Measurements from ENCODE around the gene IFT22.
"Not testable (repeated sequence)": the region's sequence is repeated elsewhere in the genome, so short reads cannot be mapped to it uniquely, and the experiment has no call there.

Gene IFT22

DNA sequence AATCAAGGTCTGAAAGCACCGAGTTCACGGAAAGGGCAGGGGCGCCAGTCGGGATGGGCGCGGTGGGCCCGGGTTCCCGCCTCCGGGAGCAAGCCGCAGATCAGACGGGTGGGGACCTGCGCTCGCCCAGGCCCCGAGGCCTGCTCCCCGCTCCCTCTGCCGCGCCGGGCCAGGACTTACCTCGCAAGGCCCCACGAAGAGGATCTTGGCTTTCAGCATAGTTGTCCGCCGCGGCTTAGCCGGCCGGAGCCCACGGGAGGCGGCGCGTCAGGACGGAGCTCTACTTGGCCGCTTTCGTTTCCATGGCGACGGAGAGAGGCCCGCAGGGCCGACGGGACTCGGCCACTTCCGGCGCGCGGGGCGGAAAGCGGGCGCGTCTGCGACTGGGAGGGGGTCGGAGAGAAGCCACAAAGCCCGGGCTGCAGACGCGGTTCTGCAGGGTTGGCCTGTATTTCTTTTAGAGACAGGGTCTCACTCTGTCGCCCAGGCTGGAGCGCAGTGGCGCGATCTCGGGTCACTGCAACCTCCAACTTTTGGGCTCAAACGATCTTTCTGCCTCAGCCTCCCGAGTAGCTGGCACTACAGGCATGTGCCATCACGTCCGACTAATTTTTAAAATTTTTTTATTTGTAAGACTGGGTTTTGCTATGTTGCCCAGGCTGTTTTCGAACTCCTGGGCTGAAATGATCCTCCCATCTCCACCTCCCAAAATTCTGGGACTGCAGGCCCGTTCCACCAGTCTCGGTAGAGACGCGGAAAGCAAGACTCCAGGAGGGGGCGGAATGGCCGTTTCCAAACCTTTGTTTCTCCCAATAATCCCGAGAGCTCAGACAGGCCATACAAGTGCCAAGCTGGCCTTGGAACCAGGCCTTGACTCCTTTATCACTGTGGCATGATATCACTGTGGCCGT lies at the start of gene IFT22:
IFT22 (minus strand) TSS at position 322 of the 911 bp plus-strand sequence; CDS start at position 219, 103 bp downstream.
- peak; percentile 75 to 81 for DNase-seq (ENCODE audit: low read depth in 2 of 2)

DNA sequence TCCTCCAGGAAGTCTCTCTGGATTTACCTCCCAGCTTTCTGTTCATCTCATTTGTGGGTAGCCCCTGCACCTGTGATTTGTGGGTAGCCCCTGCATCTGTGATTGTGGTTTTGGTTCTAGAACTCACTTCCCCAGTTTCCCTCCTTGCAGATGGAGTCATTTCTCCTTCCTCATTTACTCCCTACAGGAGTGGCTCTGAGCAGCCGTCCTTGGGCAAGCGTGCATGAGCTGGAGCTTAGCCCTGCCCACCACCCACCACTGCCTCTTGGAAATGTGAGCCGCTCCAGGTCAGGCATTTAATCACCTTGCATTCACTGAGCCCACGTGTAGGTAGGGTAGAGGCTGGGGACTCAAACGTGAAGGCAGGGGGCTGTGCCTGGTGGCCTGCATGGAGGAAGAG lies 49.2 kb upstream of the IFT22 start:
- no peak for DNase-seq (ENCODE audit: low read depth in 2 of 2)

DNA sequence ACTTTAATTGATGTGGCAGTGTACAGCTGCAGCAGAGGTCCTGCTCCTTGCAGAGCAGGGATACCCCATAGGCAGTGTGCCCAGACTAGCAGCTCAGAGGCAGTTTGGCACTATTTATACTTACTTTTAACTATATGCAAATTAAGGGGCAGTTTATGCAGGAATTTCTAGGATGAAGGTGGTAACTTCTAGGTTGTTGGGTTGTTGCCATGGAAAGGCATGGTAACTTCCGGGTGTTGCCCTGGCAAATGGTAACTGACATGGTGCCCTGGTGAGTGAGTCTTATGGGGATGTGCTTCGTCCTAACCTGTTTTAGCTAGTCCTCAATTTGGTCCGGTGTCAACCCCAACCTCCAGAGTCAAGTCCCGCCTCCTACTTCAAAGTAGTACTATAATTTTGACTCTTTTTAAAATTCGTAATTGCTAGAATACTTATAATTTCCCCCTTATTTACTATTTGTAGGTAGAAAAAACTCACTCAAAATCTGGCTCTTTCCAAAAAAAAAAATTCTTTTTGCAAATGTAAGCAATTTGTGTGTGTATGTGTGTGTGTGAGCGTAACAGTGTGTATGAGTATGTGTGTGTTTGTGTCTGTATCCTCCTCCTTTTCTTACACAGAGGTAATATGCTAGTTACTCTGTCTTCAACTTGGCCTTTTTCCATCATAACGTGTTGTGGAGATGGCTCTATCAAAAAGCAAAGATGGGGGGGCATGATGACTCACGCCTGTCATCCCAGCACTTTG lies 47.0 kb upstream of the IFT22 start:
- no peak for DNase-seq (ENCODE audit: low read depth in 2 of 2)

DNA sequence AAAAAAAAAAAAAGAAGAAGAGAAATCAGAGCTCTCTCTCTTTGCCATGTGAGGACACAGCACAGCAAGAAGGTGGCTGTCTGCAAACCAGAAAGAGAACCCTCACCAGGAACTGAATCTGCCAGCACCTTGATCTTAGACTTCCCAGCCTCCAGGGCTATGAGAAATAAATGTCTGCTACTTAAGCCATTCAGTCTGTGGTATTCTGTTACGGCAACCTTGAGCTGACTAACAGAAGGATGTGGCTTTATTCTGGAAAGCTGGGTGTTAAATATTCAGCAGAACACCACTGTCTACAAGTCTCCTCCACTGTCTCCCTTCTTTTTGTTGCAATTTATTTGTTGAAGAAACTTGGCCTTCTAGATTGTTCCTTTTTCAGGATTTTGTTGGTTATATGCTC lies 46.1 kb upstream of the IFT22 start:
- no peak for DNase-seq (ENCODE audit: low read depth in 2 of 2)

DNA sequence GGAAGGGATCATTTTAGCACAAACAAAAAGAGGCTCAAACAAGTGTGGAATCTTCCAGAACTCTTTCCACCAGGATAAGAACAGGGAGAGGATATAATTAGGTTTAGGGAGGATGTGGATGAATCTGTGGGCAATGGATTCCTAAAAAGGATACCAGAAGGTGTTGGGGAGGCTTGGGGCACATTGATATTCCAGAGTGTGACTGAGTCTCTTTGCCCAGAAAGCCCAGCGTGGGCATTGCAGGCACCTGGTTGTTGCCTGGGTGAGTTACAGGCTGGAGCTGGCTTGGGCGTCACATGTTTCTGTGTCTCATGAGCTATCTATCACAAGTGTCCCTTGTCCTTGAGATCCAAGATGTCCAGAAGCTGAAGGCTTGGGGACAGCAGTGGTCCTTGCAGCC lies 44.3 kb upstream of the IFT22 start:
- no peak for DNase-seq (ENCODE audit: low read depth in 2 of 2)

DNA sequence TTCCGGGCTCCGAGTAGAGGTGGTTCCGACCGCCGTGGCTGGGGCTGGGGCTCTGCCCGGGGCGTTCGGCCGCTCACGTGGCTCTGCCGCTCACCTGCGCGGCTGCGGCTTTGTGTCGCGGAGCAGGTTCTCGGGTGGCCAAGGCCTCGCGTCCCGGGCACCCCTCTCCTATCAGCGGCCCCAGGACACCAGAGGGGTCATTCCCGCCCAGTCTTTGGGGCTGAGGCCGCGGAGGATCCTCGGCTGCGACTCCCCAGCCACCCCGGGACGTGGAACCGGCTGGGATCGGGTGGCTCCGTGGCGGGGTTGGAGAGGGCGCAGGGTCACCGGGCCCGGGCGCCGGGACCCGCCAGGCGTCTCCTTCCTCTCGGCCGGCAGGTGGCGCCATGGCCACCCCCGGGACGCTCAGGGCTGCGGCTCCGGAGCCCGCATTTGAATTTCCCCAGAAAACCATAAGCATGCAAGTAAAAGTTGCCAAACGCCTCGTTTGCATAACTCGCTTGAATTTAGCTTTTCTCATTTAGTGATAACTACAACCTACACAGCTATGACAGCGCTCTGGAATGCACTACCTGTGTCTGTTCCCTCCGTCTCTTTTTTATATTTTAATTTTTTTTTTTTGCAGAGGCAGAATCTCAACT lies 42.2 kb upstream of the IFT22 start:
- peak in 1 of 2 experiments; percentile 25 for DNase-seq (ENCODE audit: low read depth in 2 of 2)

DNA sequence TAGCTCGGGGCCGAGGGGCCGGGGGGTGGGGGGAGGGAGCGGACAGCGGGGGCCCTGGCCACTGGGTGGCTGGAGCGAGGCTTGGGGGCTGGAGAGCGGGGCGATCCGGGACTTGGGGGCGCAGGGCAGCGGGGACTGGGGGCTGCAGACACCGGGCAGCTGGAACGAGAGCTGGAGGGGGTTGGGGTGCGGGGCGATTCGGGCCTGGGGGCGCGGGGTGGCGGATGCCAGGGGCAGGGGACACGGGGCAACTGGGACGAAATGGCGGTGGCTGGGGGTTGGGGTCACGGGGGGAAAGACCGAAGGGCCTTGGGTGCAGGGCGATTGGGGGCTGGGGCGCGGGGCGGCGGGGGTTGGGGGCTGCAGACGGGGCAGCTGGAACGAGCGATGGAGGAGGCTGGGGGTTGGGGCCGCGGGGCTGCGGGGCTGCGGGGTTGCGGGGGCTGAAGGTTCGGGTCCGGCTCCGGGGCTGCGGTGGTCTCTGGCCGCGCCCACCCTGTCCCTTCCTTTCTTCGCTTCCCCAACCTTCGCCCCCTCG lies 41.7 kb upstream of the IFT22 start:
- DNase-seq (ENCODE audit: low read depth in 2 of 2): no peak

DNA sequence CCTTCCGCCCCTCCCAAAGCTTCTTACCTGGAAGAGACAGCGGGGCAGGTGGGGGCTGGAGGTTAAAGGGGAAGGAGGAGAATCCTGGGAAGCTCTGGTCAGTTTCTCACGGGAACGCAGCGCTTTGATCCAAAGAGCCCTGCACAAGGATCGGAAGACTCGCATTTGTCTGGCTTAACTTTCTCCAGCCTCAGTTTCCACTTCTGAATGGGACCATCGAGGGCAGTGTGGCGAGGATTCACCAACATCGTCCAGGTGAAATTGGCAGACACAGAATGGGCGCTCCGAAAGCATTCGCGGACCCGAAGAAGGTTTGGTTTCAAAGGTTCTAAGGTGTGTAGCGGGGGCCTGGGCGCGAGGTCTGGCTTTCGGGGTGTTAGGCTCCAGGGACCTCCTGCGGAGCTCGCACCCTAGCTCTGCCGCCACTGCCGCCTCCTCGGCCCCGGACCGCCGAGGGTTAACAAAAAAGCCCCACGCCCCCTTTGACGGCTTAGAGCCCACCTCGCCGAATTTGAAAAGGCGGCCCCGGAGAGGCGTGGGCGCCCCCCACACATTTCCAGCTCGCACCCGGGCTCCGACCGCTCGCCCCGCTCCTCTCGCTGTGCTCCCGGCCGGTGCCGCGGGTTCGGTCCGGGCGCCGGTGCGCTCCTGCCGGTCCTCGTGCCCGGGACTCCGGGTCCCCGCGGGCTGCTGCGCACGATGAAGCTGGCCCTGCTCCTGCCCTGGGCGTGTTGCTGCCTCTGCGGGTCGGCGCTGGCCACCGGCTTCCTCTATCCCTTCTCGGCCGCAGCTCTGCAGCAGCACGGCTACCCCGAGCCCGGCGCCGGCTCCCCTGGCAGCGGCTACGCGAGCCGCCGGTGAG lies 41.0 kb upstream of the IFT22 start, which contains the start of gene COL26A1:
COL26A1 (plus strand) TSS at position 542 of the 862 bp plus-strand sequence; CDS start at position 700, 158 bp downstream.
- DNase-seq (ENCODE audit: low read depth in 2 of 2): no peak

DNA sequence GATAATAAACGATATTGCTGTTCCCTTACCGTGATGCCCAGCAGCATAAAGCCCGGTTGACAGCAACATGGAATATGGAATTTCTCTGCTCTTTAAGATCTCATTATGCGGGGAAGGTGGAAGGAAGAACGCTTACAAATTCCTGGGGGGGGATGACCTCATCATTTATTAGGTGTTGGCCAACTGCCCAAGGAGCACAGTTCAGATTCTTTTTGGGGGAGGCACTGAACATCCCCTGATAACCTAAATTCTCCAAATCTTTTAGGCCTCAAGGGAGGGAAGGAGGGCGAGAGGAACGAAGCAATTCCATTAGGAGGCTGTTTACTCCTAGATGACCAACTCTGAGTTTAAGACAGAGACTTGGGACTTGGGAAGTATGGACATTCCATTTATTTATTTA lies 35.8 kb upstream of the IFT22 start:
- DNase-seq (ENCODE audit: low read depth in 2 of 2): no peak

DNA sequence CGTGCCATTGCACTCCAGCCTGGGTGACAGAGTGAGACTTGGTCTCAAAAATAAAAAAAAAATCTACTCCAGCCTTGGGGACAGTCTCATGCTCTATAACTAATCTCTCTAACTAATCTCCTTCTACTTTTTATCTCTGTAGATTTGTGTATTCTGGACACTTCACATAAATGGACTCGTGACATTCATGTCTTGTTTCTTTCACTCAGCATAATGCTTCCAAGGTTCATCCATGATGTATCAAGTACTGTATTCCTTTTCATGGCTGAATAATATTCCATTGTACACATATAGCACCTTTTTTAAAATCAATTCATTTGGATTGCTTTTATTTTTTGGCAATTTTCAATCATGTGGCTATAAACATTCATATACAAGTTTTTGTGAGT lies 31.3 kb upstream of the IFT22 start:
- DNase-seq (ENCODE audit: low read depth in 2 of 2): no peak

DNA sequence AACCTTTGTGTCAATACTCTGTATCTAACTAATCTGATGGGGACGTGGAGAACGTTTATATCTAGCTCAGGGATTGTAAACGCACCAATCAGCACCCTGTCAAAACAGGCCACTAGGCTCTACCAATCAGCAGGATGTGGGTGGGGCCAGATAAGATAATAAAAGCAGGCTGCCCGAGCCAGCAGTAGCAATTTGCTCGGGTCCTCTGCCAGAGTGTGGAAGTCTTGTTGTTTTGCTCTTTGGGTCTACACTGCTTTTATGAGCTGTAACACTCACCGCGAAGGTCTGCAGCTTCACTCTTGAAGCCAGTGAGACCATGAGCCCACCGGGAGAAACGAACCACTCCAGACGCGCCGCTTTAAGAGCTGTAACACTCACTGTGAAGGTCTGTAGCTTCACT lies 27.7 kb upstream of the IFT22 start:
- DNase-seq (ENCODE audit: low read depth in 2 of 2): not testable (repeated sequence)

DNA sequence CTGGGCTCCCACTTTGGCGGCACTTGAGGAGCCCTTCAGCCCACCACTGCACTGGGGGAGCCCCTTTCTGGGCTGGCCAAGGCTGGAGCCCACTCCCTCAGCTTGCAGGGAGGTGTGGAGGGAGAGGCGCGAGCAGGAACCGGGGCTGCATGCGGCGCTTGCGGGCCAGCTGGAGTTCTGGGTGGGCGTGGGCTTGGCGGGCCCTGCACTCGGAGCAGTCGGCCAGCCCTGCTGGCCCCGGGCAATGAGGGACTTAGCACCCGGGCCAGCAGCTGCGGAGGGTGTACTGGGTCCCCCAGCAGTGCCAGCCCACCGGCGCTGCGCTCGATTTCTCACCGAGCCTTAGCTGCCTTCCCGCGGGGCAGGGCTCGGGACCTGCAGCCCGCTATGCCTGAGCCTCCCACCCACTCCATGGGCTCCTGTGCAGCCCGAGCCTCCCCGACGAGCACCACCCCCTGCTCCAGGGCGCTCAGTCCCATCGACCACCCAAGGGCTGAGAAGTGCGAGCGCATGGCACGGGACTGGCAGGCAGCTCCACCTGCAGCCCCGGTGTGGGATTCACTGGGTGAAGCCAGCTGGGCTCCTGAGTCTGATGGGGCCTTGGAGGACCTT lies 26.9 kb upstream of the IFT22 start:
- not testable (repeated sequence) for DNase-seq (ENCODE audit: low read depth in 2 of 2)

DNA sequence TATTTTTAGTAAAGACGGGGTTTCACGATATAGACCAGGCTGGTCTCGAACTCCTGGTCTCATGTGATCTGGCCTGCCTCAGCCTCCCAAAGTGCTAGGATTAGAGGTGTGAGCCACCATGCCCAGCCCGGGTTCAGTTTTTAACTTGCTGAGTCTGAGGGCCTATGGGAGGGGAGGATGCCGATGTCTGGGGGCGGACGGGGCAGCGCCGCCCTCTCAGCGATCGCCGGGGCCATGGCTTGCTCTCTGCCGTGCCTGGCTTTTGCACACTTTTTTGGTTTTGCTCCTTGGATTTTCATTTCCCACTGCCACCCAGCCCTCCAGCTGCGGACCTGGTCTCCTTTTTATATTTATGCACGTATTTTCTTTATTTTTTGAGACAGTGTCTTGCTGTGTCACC lies 25.9 kb upstream of the IFT22 start:
- no peak for DNase-seq (ENCODE audit: low read depth in 2 of 2)

DNA sequence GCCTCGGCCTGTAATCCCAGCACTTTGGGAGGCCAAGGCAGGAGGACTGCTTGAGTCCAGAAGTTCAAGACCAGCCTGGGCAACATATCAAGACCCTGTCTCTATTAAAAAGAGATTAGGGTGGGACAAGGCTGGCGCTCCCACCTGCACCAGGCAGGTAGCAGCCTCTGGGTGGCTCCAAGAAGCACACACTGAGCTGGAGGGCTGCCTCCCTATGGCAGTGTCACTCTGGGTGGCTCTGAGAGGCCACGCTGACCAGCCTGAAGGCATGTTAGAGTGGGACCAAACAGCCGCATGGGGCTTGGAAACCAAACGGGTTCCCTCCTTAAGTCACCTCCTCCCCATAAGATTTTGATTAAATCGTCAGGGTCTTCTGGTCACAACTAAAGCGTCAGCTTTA lies 21.3 kb upstream of the IFT22 start:
- DNase-seq (ENCODE audit: low read depth in 2 of 2): no peak

DNA sequence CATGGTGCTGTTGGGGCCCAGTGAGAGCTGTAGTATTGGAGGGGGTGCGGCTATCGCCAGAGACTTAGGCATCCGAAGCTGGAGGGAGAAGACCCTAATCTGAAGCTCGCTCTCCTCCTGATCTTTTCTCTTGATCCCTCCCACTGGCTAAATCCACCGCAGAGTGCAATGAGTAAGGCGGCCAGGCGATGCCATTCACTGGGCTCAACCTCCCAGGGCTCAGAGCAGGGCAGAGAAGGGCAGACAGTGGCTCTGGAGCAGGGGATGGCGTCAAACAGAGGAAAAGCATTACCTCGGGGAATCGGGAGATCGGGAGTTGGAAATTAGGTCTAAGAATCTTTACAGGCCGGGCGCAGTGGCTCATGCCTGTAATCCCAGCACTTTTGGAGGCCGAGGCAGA lies 18.8 kb upstream of the IFT22 start:
- no peak for DNase-seq (ENCODE audit: low read depth in 2 of 2)

DNA sequence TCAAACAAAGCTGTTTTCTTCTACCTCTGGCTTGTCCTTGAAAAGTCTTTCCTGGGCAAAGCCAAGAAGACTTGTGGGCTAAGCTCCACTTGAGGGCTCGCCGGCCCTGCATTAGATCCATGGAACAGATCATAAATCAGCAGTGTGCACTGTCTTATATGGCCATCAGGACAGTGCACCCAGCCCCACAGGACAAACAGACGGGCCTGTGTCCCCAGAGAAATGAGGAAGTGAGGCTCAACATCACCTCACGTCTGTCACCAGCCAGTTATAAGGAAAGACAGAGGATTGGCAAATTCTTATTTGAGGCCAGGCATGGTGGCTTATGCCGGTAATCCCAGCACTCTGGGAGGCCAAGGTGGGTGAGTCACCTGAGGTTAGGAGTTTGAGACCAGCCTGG lies 12.3 kb upstream of the IFT22 start:
- no peak for DNase-seq (ENCODE audit: low read depth in 2 of 2)

DNA sequence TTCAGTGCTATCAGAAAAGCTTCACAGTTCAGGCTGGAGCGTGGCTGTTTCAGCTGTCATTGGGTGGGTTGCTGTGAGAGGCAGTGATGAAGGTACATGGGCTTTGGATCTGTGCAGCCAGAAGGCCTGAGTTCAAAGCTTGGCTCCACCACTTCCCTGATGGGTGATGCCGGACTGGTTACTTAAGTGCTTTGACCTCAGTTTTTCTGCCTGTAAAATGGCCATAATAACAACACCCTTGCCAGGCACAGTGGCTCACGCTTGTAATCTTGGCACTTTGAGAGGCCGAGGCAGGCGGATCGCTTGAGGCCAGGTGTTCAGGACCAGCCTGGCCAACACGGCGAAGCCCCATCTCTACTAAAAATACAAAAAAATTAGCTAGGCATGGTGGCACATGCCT lies 10.4 kb upstream of the IFT22 start:
- no peak for DNase-seq (ENCODE audit: low read depth in 2 of 2)

DNA sequence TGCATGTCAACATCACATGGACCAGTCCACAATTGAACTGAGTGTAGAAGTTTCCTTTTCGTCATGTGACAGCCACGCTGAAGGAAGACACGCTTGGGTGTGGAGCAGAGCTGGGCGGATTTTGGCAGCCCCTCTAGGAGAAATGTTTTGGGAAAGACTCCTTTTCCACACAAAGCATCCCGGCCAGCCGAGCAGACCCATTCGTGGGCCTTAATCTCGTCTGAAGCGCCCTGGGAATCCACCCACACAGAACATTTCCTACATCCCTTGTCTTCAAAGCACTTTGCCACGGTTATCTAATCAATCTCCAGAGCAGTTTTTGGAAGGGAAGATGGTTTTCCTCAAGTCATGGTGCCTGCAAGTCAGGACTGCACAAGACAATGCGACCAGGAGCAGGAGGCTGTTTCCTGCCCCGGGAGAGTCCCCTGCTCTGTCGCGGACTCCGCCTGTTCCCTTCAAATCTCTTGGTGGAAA lies 8.4 kb upstream of the IFT22 start:
- no peak for DNase-seq (ENCODE audit: low read depth in 2 of 2)

DNA sequence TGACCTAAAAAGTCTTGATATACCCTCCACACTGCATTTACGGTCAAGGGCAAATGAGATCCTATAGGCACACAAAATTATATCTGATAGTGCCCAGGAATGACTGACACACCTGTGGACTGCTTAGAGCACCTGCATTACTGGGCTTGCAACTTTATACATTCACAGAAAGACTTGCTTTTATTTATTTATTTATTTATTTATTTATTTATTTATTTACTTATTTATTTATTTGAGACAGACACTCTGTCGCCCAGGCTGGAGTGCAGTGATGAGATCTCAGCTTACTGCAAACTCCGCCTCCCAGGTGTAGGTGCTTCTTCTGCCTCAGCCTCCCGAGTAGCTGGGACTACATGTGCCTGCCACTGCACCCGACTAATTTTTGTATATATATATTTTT lies 6.5 kb upstream of the IFT22 start:
- no peak for DNase-seq (ENCODE audit: low read depth in 2 of 2)

DNA sequence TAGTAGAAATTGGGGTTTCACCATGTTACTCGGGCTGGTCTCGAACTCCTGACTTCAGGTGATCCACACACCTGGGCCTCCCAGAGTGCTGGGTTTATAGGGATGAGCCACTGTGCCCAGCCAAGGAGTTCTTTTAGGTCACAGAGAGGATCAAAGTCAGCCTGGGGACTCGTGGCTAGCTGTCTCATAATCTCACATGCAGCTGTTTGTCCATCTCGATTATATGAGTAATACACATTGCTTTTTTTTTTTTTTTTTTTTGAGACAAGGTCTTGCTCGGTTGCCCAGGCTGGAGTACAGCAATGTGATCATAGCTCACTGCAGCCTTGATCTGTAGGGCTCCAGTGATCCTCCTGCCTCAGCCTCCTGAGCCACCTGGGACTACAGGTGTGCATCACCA lies 2.2 kb downstream of the IFT22 start:
- no peak for DNase-seq (ENCODE audit: low read depth in 2 of 2)

DNA sequence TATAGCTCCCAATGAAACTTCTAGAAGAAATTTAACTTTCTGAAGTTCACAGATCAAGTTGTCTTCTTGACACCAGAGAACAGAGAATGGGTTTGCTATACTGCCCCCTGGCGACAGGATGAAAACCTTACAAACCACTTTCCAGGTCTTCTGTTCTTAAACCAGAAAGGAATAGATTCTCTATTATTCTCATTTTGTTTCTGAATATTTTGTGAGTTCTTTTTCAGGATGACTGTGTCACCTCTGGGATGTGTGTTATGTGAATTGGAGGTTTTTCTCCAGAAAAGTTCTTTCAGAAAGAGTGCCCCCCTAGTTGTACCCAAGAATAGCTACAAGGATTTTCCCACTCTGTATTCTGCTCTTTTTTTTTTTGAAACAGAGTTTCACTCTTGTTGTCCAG lies 6.3 kb downstream of the IFT22 start:
- no peak for DNase-seq (ENCODE audit: low read depth in 2 of 2)
